Neural progenitor cell (in vitro differentiated cells): ENCODE data around the gene ZC3H13. TPM values are rescaled to one million over a fixed set of nuclear protein-coding genes. Genes with fewer than 3 reads are reported as not detected.

ENCODE experiments used
- DNase-seq: peaks from one replicate; pipeline ENCODE4 v3.0.0-alpha.2; 2016; ENCODE audit warnings: low spot score
- H2AFZ ChIP-seq: fragments of 200-600 bp; sonication (generic); replicated peaks from 2 replicates; pipeline ENCODE4 v1.6.1; 2016; ENCODE audit warnings: antibody characterized with exemption
- H3F3A ChIP-seq: fragments of 200-600 bp; sonication (generic); 2 replicates; pipeline ENCODE4 v1.6.1; 2016; ENCODE audit warnings: antibody characterized with exemption, low read depth
- H3K27ac ChIP-seq: fragments of 200-600 bp; sonication (generic); 2 replicates; pipeline ENCODE4 v1.5.1; 2016; ENCODE audit warnings: mild to moderate bottlenecking
- H3K27me3 ChIP-seq: fragments of 200-600 bp; sonication (generic); 2 replicates; pipeline ENCODE4 v1.6.1; 2016; ENCODE audit warnings: mild to moderate bottlenecking, moderate library complexity
- H3K36me3 ChIP-seq: fragments of 200-600 bp; sonication (generic); 2 replicates; pipeline ENCODE4 v1.5.1; 2016
- H3K4me1 ChIP-seq: fragments of 200-600 bp; sonication (generic); 2 replicates; pipeline ENCODE4 v1.6.1; 2016; ENCODE audit warnings: mixed run types
- H3K4me2 ChIP-seq: fragments of 200-600 bp; sonication (generic); 2 replicates; pipeline ENCODE4 v1.6.1; 2016
- H3K4me3 ChIP-seq: fragments of 200-600 bp; sonication (generic); 2 replicates; pipeline ENCODE4 v1.5.1; 2016
- H3K79me2 ChIP-seq: fragments of 200-600 bp; sonication (generic); 2 replicates; pipeline ENCODE4 v1.6.1; 2016; ENCODE audit warnings: low read depth
- H3K9ac ChIP-seq: fragments of 200-600 bp; sonication (generic); 2 replicates; pipeline ENCODE4 v1.6.1; 2016
- H3K9me3 ChIP-seq: fragments of 200-600 bp; sonication (generic); 2 replicates; pipeline ENCODE4 v1.5.1; 2016; ENCODE audit warnings: low read depth
- H4K20me1 ChIP-seq: fragments of 200-600 bp; sonication (generic); 2 replicates; pipeline ENCODE4 v1.6.1; 2016; ENCODE audit warnings: low read depth
- H3K27ac Mint-ChIP-seq: 3 replicates; pipeline ENCODE4 v1.8.0; 2021; ENCODE audit warnings: mixed read lengths
- H3K27me3 Mint-ChIP-seq: 2 replicates; pipeline ENCODE4 v1.8.0; 2022; ENCODE audit warnings: low read depth, mild to moderate bottlenecking, inconsistent platforms, moderate library complexity, mixed read lengths; ENCODE audit not compliant: insufficient read depth
- H3K36me3 Mint-ChIP-seq: 3 replicates; pipeline ENCODE4 v1.8.0; 2021; ENCODE audit warnings: mixed read lengths
- H3K4me1 Mint-ChIP-seq: 3 replicates; pipeline ENCODE4 v1.8.0; 2021; ENCODE audit warnings: mixed read lengths
- H3K4me3 Mint-ChIP-seq: 3 replicates; pipeline ENCODE4 v1.8.0; 2021; ENCODE audit warnings: mild to moderate bottlenecking, moderate library complexity, mixed read lengths
- H3K9me3 Mint-ChIP-seq: 3 replicates; pipeline ENCODE4 v1.8.0; 2020; ENCODE audit warnings: mixed read lengths
- CTCF ChIP-seq: fragments of 200-600 bp; sonication (generic); IDR thresholded peaks from 2 replicates; pipeline ENCODE4 v1.5.1; 2017; ENCODE audit warnings: antibody characterized with exemption, mild to moderate bottlenecking
- EZH2 ChIP-seq: fragments of 200-600 bp; sonication (generic); IDR thresholded peaks from 2 replicates; pipeline ENCODE4 v1.6.1; 2017; ENCODE audit warnings: antibody characterized with exemption, mild to moderate bottlenecking, moderate library complexity
- EZH2phosphoT487 ChIP-seq: fragments of 200-600 bp; sonication (generic); IDR thresholded peaks from 2 replicates; pipeline ENCODE4 v1.6.1; 2017; ENCODE audit warnings: antibody characterized with exemption
- total RNA-seq: library from RNA; depleted of rRNA; stranded (reverse); fragments of >200 nt; gene quantifications from 2 replicates; pipeline ENCODE4 v1.2.3, GENCODE V29; 2015; ENCODE audit warnings: low replicate concordance

The ZC3H13 gene
- 22.7 and 41.4 TPM in 2 replicates for total RNA-seq

GRCh38 chr13:46052319-46053161 lies at the start of gene ZC3H13:
ZC3H13 (minus strand) TSS chr13:46052746; CDS start chr13:46045507, 7,239 bp downstream.
- H3K36me3 Mint-ChIP-seq, result peaks cover 4% of the 10 kb centered on the region
- H3F3A ChIP-seq, result peaks cover 8% of the 10 kb centered on the region
- H3K4me1 ChIP-seq, result peaks cover 28% of the 10 kb centered on the region
- H3K27me3 Mint-ChIP-seq, result peaks cover 2% of the 10 kb centered on the region
- H3K27ac Mint-ChIP-seq, result peak within 1 kb of the TSS; percentile 93
- peak within 1 kb of the TSS; percentile 96 for H3K4me3 Mint-ChIP-seq
- H3K4me3 ChIP-seq, result peak within 1 kb of the TSS; percentile 91
- H3K4me1 Mint-ChIP-seq, result peaks cover 27% of the 10 kb centered on the region
- peaks cover 26% of the 10 kb centered on the region for H4K20me1 ChIP-seq
- no peaks in the 10 kb centered on the region for H3K9me3 ChIP-seq
- H3K36me3 ChIP-seq, result no peaks in the 10 kb centered on the region
- peak within 1 kb of the TSS; percentile 94 for H2AFZ ChIP-seq
- peak; percentile 39 for TF ChIP-seq EZH2phosphoT487
- no peak for TF ChIP-seq EZH2
- peak; percentile 53 for TF ChIP-seq CTCF
- H3K79me2 ChIP-seq, result peaks cover 49% of the 10 kb centered on the region
- H3K27ac ChIP-seq, result peak within 1 kb of the TSS; percentile 73
- peak; percentile 97 for DNase-seq
- H3K4me2 ChIP-seq, result peak within 1 kb of the TSS; percentile 91
- H3K9ac ChIP-seq, result peak within 1 kb of the TSS; percentile 96
- H3K9me3 Mint-ChIP-seq, result no peaks in the 10 kb centered on the region
- peaks cover 10% of the 10 kb centered on the region for H3K27me3 ChIP-seq

- Histone ChIP-seq H4K20me1 (no peaks in the 10 kb centered on the region), H3K4me1 (no peaks in the 10 kb centered on the region), H3F3A (no peaks in the 10 kb centered on the region), H3K4me2 (no peak overlapping the region), H3K36me3 (no peaks in the 10 kb centered on the region), H3K9ac (no peak overlapping the region), H3K79me2 (no peaks in the 10 kb centered on the region), H3K9me3 (no peaks in the 10 kb centered on the region), H3K27me3 (no peaks in the 10 kb centered on the region), H3K4me3 (no peak overlapping the region), H3K27ac (no peak overlapping the region), H2AFZ (no peak overlapping the region)
- Mint-ChIP-seq H3K27ac (no peak overlapping the region), H3K4me1 (peaks cover 14% of the 10 kb centered on the region), H3K9me3 (no peaks in the 10 kb centered on the region), H3K36me3 (no peaks in the 10 kb centered on the region), H3K4me3 (no peak overlapping the region), H3K27me3 (no peaks in the 10 kb centered on the region)
- no peak for TF ChIP-seq EZH2phosphoT487
- DNase-seq, result no peak
Measured at GRCh38 chr13:46102255-46102605, 49.7 kb upstream of the ZC3H13 start.

GRCh38 chr13:46101484-46102254 lies 49.1 kb upstream of the ZC3H13 start:
- Mint-ChIP-seq H3K27ac (no peak overlapping the region), H3K36me3 (no peaks in the 10 kb centered on the region), H3K4me1 (peaks cover 10% of the 10 kb centered on the region), H3K4me3 (no peak overlapping the region), H3K9me3 (no peaks in the 10 kb centered on the region), H3K27me3 (no peaks in the 10 kb centered on the region)
- Histone ChIP-seq H3K27ac (no peak overlapping the region), H3K4me1 (no peaks in the 10 kb centered on the region), H3F3A (no peaks in the 10 kb centered on the region), H3K4me3 (no peak overlapping the region), H4K20me1 (no peaks in the 10 kb centered on the region), H3K79me2 (no peaks in the 10 kb centered on the region), H3K9ac (no peak overlapping the region), H3K36me3 (no peaks in the 10 kb centered on the region), H3K27me3 (no peaks in the 10 kb centered on the region), H3K4me2 (no peak overlapping the region), H2AFZ (no peak overlapping the region), H3K9me3 (no peaks in the 10 kb centered on the region)
- no peak for DNase-seq
- TF ChIP-seq EZH2phosphoT487 (no peak), CTCF (no peak), EZH2 (no peak)
